Lower leg skin (tissue), 4 donors: ENCODE data around the gene HNF4A. TPM values are rescaled to one million over a fixed set of nuclear protein-coding genes. Genes with fewer than 3 reads are reported as not detected.

ENCODE experiments used
- DNase-seq, 2 donors: peaks; one replicate each; pipeline ENCODE4 v3.0.0-alpha.2; 2019; ENCODE audit warnings: low spot score in 2 of 2
- H3K4me3 ChIP-seq: fragments of 200-600 bp; sonication (generic); 2 replicates; pipeline ENCODE4 v1.5.1; 2017; ENCODE audit warnings: mild to moderate bottlenecking, low read depth; ENCODE audit not compliant: poor library complexity, severe bottlenecking
- CTCF ChIP-seq, 3 donors: fragments of 450-650 bp; IDR thresholded peaks; one replicate each; pipeline ENCODE4 v1.5.1; 2016; ENCODE audit warnings: antibody characterized with exemption in 3 of 3, mild to moderate bottlenecking in 3 of 3, moderate library complexity in 2 of 3
- POLR2A ChIP-seq, 2 donors: fragments of 450-650 bp; IDR thresholded peaks; one replicate each; pipeline ENCODE4 v1.6.1; 2016 to 2017; ENCODE audit warnings: antibody characterized with exemption in 2 of 2, mild to moderate bottlenecking in 1 of 2, moderate library complexity in 1 of 2
- WGBS, 2 donors: methylation state at CpG; one replicate each; pipeline ENCODE4 v1.1.5; 2018; 5-methylcytosine and 5-hydroxymethylcytosine counted together
- intact Hi-C: fragments of 100-400 bp; cut with DNase I; formaldehyde crosslinking; loops from one replicate; pipeline ENCODE4 v1.15.0; 2023; ENCODE audit warnings: low total_unique reads
- total RNA-seq, 4 donors: library from RNA; depleted of rRNA; stranded (reverse); fragments of >200 nt; gene quantifications; one replicate each; pipeline ENCODE4 v1.1.0, GENCODE V29; 2016

The HNF4A gene
- total RNA-seq, 4 donors from 2014 or later = not detected

DNA sequence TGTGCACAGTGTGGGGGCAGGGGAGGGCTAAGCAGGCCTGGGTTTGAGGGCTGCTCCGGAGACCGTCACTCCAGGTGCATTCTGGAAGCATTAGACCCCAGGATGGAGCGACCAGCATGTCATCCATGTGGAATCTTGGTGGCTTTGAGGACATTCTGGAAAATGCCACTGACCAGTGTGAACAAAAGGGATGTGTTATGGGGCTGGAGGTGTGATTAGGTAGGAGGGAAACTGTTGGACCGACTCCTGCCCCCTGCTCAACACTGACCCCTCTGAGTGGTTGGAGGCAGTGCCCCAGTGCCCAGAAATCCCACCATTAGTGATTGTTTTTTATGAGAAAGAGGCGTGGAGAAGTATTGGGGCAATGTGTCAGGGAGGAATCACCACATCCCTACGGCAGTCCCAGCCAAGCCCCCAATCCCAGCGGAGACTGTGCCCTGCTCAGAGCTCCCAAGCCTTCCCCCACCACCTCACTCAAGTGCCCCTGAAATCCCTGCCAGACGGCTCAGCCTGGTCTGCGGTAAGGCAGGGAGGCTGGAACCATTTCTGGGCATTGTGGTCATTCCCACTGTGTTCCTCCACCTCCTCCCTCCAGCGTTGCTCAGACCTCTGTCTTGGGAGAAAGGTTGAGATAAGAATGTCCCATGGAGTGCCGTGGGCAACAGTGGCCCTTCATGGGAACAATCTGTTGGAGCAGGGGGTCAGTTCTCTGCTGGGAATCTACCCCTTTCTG lies 76.2 kb downstream of the HNF4A start:
- no peak overlapping the region for H3K4me3 ChIP-seq
- TF ChIP-seq POLR2A (IDR thresholded peaks at IDR 0.05) = no peak
- no peak for TF ChIP-seq CTCF (IDR thresholded peaks at IDR 0.05)
- WGBS, 2 donors = 62 to 65% methylated on average over 11 of the region's 11 CpGs
- intact Hi-C loops = no loop called here
- DNase-seq = no peak

- DNase-seq = no peak
- no peak for TF ChIP-seq CTCF (IDR thresholded peaks at IDR 0.05)
- no peak overlapping the region for H3K4me3 ChIP-seq
- WGBS, 2 donors = 74 to 76% methylated on average over 8 of the region's 8 CpGs
- intact Hi-C loops = no loop called here
These were observed 77.4 kb downstream of the HNF4A start for GRCh38 chr20:44432618-44433577.

DNA sequence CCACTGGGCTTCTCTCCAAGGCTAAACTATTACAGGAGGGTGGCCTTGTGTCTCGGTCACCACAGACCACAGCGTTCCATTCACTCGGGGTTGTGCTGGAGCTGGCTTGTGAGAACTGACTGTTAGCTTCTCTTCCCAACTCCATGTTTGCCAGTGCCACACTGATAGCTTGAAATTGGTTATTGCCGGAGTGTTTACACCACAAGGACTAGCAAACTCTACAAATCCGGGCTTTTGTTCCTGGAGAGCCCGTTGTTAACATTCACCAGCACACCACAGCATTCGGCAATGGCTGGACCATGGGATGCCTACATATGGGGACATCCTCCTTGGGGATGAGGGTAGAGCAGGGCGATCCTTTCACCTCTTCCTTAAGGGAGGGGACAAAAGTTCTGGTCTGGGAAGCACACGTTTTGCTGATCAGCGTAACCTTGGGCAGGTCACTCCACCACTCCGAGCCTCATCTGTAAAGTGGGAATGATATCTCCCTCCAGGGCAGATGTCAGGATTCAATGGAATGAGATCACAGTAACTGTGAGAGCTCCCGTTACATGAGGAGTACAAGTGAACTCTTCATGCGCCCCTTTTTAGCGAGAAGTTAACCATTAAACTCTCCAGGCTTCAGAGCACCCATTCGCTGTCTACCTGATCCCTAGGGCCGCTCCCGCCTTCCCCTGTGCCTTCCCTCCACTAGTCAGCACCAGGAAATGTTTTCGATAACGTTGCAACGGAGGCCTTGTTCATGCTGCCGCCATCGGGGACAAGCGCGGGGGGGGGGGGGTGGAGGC lies 78.4 kb downstream of the HNF4A start:
- WGBS, 2 donors = 76 to 78% methylated on average over 24 of the region's 24 CpGs
- no peak overlapping the region for H3K4me3 ChIP-seq
- TF ChIP-seq POLR2A (IDR thresholded peaks at IDR 0.05) (no peak), CTCF (IDR thresholded peaks at IDR 0.05) (no peak)
- DNase-seq = no peak
- intact Hi-C loops = no loop called here

DNA sequence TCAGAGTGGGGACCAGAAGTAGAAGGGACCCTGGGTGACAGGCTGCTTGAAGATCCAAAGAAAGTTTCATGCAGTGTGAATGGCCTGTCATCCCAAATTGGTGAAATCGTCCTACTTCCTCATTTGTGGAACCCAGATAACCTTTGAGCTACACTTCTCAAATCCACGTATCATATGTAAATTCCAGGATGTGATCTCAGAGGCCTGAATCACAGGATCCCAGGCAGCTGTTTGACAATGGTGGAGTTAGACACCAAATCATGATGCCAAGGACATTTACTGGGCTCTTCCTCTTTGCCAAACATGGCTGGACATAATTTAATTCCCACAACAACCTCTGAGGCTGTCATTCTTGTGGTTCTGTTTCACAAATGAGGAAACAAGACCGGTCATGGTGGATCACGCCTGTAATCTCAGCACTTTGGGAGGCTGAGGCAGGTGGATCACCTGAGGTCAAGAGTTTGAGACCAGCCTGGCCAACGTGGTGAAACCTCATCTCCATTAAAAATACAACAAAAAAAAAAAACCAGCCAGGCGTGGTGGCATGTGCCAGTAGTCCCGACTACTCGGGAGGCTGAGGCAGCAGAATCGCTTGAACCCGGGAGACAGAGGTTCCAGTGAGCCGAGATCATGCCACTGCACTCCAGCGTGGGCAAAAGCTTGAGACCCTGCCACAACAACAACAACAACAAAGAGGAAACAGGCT lies 80.3 kb downstream of the HNF4A start:
- TF ChIP-seq CTCF (IDR thresholded peaks at IDR 0.05) = no peak
- no peak for TF ChIP-seq POLR2A (IDR thresholded peaks at IDR 0.05)
- WGBS, 2 donors = 70% methylated on average over 12 of the region's 12 CpGs
- intact Hi-C loops = no loop called here
- H3K4me3 ChIP-seq = no peak overlapping the region
- no peak for DNase-seq

- WGBS, 2 donors = 59 to 65% methylated on average over 11 to 12 of the region's 12 CpGs
- no peak for DNase-seq
- no peak for TF ChIP-seq CTCF (IDR thresholded peaks at IDR 0.05)
- no peak for TF ChIP-seq POLR2A (IDR thresholded peaks at IDR 0.05)
- intact Hi-C loops = no loop called here
- H3K4me3 ChIP-seq = no peak overlapping the region
These were observed 80.9 kb downstream of the HNF4A start for GRCh38 chr20:44436393-44436792.
